Panc1 (cell line): ENCODE data around the gene PRXL2B.

Experiments
- CTCF ChIP-seq: fragments of 450-650 bp; IDR thresholded peaks from 2 replicates; pipeline ENCODE4 v1.5.1; 2017; ENCODE audit warnings: mild to moderate bottlenecking
- TCF7L2 ChIP-seq: IDR thresholded peaks from 2 replicates; pipeline ENCODE4 v1.6.1; 2011; ENCODE audit warnings: mild to moderate bottlenecking, low read depth, low read length, inconsistent platforms

GRCh38 chr1:2561898-2562895 is 24.4 kb upstream of the PRXL2B start:
- TF ChIP-seq CTCF: no peak; the same call in 1 of the 2 replicates
- TF ChIP-seq TCF7L2: no peak
